ENCODE measurements around the gene CAMK1.
A peak's percentile ranks its signal among the peaks of the same experiment; 100 is the strongest.

The CAMK1 gene

GRCh38 chr3:9781551-9781950 lies 11.8 kb upstream of the CAMK1 start:
- peak overlapping the region; percentile 96 for H3K27ac ChIP-seq (replicated peaks)
- TF ChIP-seq SPI1 (IDR thresholded peaks at IDR 0.05; ENCODE audit: borderline replicate concordance, low read depth) (no peak), POLR2AphosphoS5 (IDR thresholded peaks at IDR 0.05; ENCODE audit: low read depth) (peak; percentile 42; the same call in 1 of the 2 replicates)
- no peaks in the 10 kb centered on the region for H3K27me3 ChIP-seq (ENCODE audit: insufficient read depth, poor library complexity, severe bottlenecking)
- DNase-seq (ENCODE audit: low read depth in 1 of 2, low spot score in 1 of 2), result peak in 1 of 2 experiments; percentile 76
- no peak overlapping the region for H3K4me3 ChIP-seq (replicated peaks; ENCODE audit: insufficient read depth, low read length)

GRCh38 chr3:9780910-9781309 lies 11.2 kb upstream of the CAMK1 start:
- TF ChIP-seq REST (IDR thresholded peaks at IDR 0.05; ENCODE audit: insufficient replicate concordance, low read depth), result no peak
- TF ChIP-seq POLR2AphosphoS5 (IDR thresholded peaks at IDR 0.05; ENCODE audit: low read depth), result no peak
- TF ChIP-seq CTCF (IDR thresholded peaks at IDR 0.05; ENCODE audit: insufficient read depth, low read length), result no peak
- TF ChIP-seq GABPA (IDR thresholded peaks at IDR 0.05; ENCODE audit: low read depth), result no peak
- no peak for TF ChIP-seq SPI1 (IDR thresholded peaks at IDR 0.05; ENCODE audit: borderline replicate concordance, low read depth)
- H3K27me3 ChIP-seq (ENCODE audit: insufficient read depth, poor library complexity, severe bottlenecking), result no peaks in the 10 kb centered on the region
- peak overlapping the region; percentile 96 for H3K27ac ChIP-seq (replicated peaks)
- H3K4me3 ChIP-seq (replicated peaks; ENCODE audit: insufficient read depth, low read length), result no peak overlapping the region
- DNase-seq (ENCODE audit: low read depth in 1 of 2, low spot score in 1 of 2), result no peak

- no peak; the same call in 1 of the 2 replicates for TF ChIP-seq POLR2AphosphoS5 (IDR thresholded peaks at IDR 0.05; ENCODE audit: low read depth)
- TF ChIP-seq GABPA (IDR thresholded peaks at IDR 0.05; ENCODE audit: low read depth), result no peak; the same call in 1 of the 2 replicates
- TF ChIP-seq SPI1 (IDR thresholded peaks at IDR 0.05; ENCODE audit: borderline replicate concordance, low read depth), result no peak
- TF ChIP-seq REST (IDR thresholded peaks at IDR 0.05; ENCODE audit: insufficient replicate concordance, low read depth), result no peak
- TF ChIP-seq CTCF (IDR thresholded peaks at IDR 0.05; ENCODE audit: insufficient read depth, low read length), result no peak
- H3K4me3 ChIP-seq (replicated peaks; ENCODE audit: insufficient read depth, low read length), result no peak overlapping the region
- DNase-seq (ENCODE audit: low read depth in 1 of 2, low spot score in 1 of 2), result no peak
- peak overlapping the region; percentile 96 for H3K27ac ChIP-seq (replicated peaks)
- H3K27me3 ChIP-seq (ENCODE audit: insufficient read depth, poor library complexity, severe bottlenecking), result no peaks in the 10 kb centered on the region
Observed at GRCh38 chr3:9780458-9780812, 10.7 kb upstream of the CAMK1 start.

GRCh38 chr3:9779721-9780457 lies 10.1 kb upstream of the CAMK1 start:
- Histone ChIP-seq H3K27ac (replicated peaks) (peak overlapping the region; percentile 96), H3K4me3 (replicated peaks; ENCODE audit: insufficient read depth, low read length) (no peak overlapping the region), H3K27me3 (ENCODE audit: insufficient read depth, poor library complexity, severe bottlenecking) (no peaks in the 10 kb centered on the region)
- peak; percentile 78 to 95 for DNase-seq (ENCODE audit: low read depth in 1 of 2, low spot score in 1 of 2)
- peak; percentile 5; the same call in 1 of the 2 replicates for TF ChIP-seq GABPA (IDR thresholded peaks at IDR 0.05; ENCODE audit: low read depth)
- TF ChIP-seq SPI1 (IDR thresholded peaks at IDR 0.05; ENCODE audit: borderline replicate concordance, low read depth), result peak; percentile 78
- TF ChIP-seq REST (IDR thresholded peaks at IDR 0.05; ENCODE audit: insufficient replicate concordance, low read depth), result no peak
- peak; percentile 51 for TF ChIP-seq POLR2AphosphoS5 (IDR thresholded peaks at IDR 0.05; ENCODE audit: low read depth)
- no peak for TF ChIP-seq CTCF (IDR thresholded peaks at IDR 0.05; ENCODE audit: insufficient read depth, low read length)
